ENCODE data around the gene ABCA2. TPM values are rescaled to one million over a fixed set of nuclear protein-coding genes. Genes with fewer than 3 reads are reported as not detected.

The ABCA2 gene
- polyA plus RNA-seq, 1 of the 3 experiments (the other 2 are of a cell fraction) = 34.7 TPM

- H3K9me3 ChIP-seq = no peaks in the 10 kb centered on the region
- H4K20me1 ChIP-seq (ENCODE audit: insufficient read depth) = 0 out of 2 replicates have a peak, but pooled peaks cover 4% of the 10 kb centered on the region
- H3K9ac ChIP-seq = no peak overlapping the region
- no peaks in the 10 kb centered on the region for H3K27me3 ChIP-seq (ENCODE audit: insufficient read depth)
- H3F3A ChIP-seq (replicated peaks; ENCODE audit: insufficient read depth) = no peaks in the 10 kb centered on the region
- no peak overlapping the region for H3K4me3 ChIP-seq (ENCODE audit: low read depth in 2 of 2, low read length in 1 of 2)
- no peaks in the 10 kb centered on the region for H3K9me2 ChIP-seq
- CTCF ChIA-PET = interaction anchor here (1.6 to 5.4 kb wide), 3 partner anchors 12 to 75 kb away, joined by 3 to 53 read pairs (median 10); no protein-coding TSS in a partner anchor
- H2AFZ ChIP-seq (ENCODE audit: low read depth) = no peak overlapping the region
- no peak for DNase-seq
- 73% methylated on average over 6 of the region's 7 CpGs for WGBS (ENCODE audit: low lambda C conversion rate)
- no peak overlapping the region for H3K4me2 ChIP-seq
- H3K79me2 ChIP-seq (ENCODE audit: insufficient read depth) = 0 out of 2 replicates have a peak, but pooled peaks cover 3% of the 10 kb centered on the region
- TF ChIP-seq MXI1 (IDR thresholded peaks at IDR 0.05; ENCODE audit: low read depth, low read length) = no peak
- no peak for TF ChIP-seq USF2 (IDR thresholded peaks at IDR 0.05; ENCODE audit: borderline replicate concordance, low read depth, low read length)
- no peak for TF ChIP-seq CHD2 (IDR thresholded peaks at IDR 0.05; ENCODE audit: low read length, partially characterized antibody)
- TF ChIP-seq RFX5 (IDR thresholded peaks at IDR 0.05; ENCODE audit: low read length) = no peak
- no peak for TF ChIP-seq NFIC (IDR thresholded peaks at IDR 0.05; ENCODE audit: borderline replicate concordance)
- no peak for TF ChIP-seq GABPA (IDR thresholded peaks at IDR 0.05; ENCODE audit: low read depth)
- no peak for TF ChIP-seq NRF1 (IDR thresholded peaks at IDR 0.05; ENCODE audit: low read depth, low read length)
- no peak for TF ChIP-seq GATA2 (CRISPR knock-in tag; IDR thresholded peaks at IDR 0.05)
- no peak for TF ChIP-seq SMC3 (IDR thresholded peaks at IDR 0.05; ENCODE audit: low read depth, low read length)
- no peak for TF ChIP-seq FOXM1 (IDR thresholded peaks at IDR 0.05; ENCODE audit: low read depth)
- no peak for TF ChIP-seq TCF12 (IDR thresholded peaks at IDR 0.05)
- TF ChIP-seq ZBTB33 (IDR thresholded peaks at IDR 0.05; ENCODE audit: borderline replicate concordance, low read depth) = no peak
- TF ChIP-seq RAD21 (IDR thresholded peaks at IDR 0.05; ENCODE audit: low read length) = no peak
- TF ChIP-seq RXRA (IDR thresholded peaks at IDR 0.05; ENCODE audit: borderline replicate concordance, low read depth) = no peak
- no peak for TF ChIP-seq MEF2A (IDR thresholded peaks at IDR 0.05; ENCODE audit: borderline replicate concordance, low read depth)
- no peak for TF ChIP-seq EZH2phosphoT487 (IDR thresholded peaks at IDR 0.05; ENCODE audit: borderline replicate concordance, low read depth)
- no peak for TF ChIP-seq POLR2AphosphoS5 (IDR thresholded peaks at IDR 0.05; ENCODE audit: low read depth, low read length)
- peaks cover 0 to 28% of the 10 kb centered on the region in 2 experiments; a peak in 1 of 4 replicates for H3K4me1 ChIP-seq (ENCODE audit: control insufficient read depth in 1 of 2, insufficient read depth in 2 of 2, low read depth in 1 of 2, low read length in 1 of 2)
- POLR2A ChIA-PET = no interaction called here
- no peaks in the 10 kb centered on the region for H3K36me3 ChIP-seq (replicated peaks in 1 of 2; ENCODE audit: control insufficient read depth in 1 of 2, insufficient read depth in 2 of 2, low read length in 1 of 2)
- no peak overlapping the region for H3K27ac ChIP-seq (ENCODE audit: low read depth in 2 of 2, low read length in 1 of 2)
These were observed 4.9 kb downstream of the ABCA2 start for GRCh38 chr9:137023157-137023556.

- DNase-seq = no peak
- no peaks in the 10 kb centered on the region for H3K9me3 ChIP-seq
- 98% methylated on average over 13 of the region's 23 CpGs for WGBS (ENCODE audit: low lambda C conversion rate)
- H3K4me3 ChIP-seq (ENCODE audit: low read depth in 2 of 2, low read length in 1 of 2) = no peak overlapping the region
- CTCF ChIA-PET = interaction anchor here (1.6 to 5.4 kb wide), 3 partner anchors 13 to 75 kb away, joined by 3 to 53 read pairs (median 10); no protein-coding TSS in a partner anchor
- H3K27me3 ChIP-seq (ENCODE audit: insufficient read depth) = no peaks in the 10 kb centered on the region
- H3K27ac ChIP-seq (ENCODE audit: low read depth in 2 of 2, low read length in 1 of 2) = no peak overlapping the region
- no peaks in the 10 kb centered on the region for H3K36me3 ChIP-seq (replicated peaks in 1 of 2; ENCODE audit: control insufficient read depth in 1 of 2, insufficient read depth in 2 of 2, low read length in 1 of 2)
- H3F3A ChIP-seq (replicated peaks; ENCODE audit: insufficient read depth) = no peaks in the 10 kb centered on the region
- peaks cover 0 to 28% of the 10 kb centered on the region in 2 experiments; a peak in 1 of 4 replicates for H3K4me1 ChIP-seq (ENCODE audit: control insufficient read depth in 1 of 2, insufficient read depth in 2 of 2, low read depth in 1 of 2, low read length in 1 of 2)
- H3K79me2 ChIP-seq (ENCODE audit: insufficient read depth) = 0 out of 2 replicates have a peak, but pooled peaks cover 3% of the 10 kb centered on the region
- POLR2A ChIA-PET = no interaction called here
- H3K9me2 ChIP-seq = no peaks in the 10 kb centered on the region
- H3K4me2 ChIP-seq = no peak overlapping the region
- H2AFZ ChIP-seq (ENCODE audit: low read depth) = no peak overlapping the region
- TF ChIP-seq MXI1 (IDR thresholded peaks at IDR 0.05; ENCODE audit: low read depth, low read length) = no peak
- TF ChIP-seq POLR2AphosphoS5 (IDR thresholded peaks at IDR 0.05; ENCODE audit: low read depth, low read length) = no peak
- TF ChIP-seq TAF1 (IDR thresholded peaks at IDR 0.05; ENCODE audit: borderline replicate concordance, low read depth, low read length) = no peak
- no peak for TF ChIP-seq SMC3 (IDR thresholded peaks at IDR 0.05; ENCODE audit: low read depth, low read length)
- no peak overlapping the region for H3K9ac ChIP-seq
- H4K20me1 ChIP-seq (ENCODE audit: insufficient read depth) = 0 out of 2 replicates have a peak, but pooled peaks cover 4% of the 10 kb centered on the region
These were observed 5.4 kb downstream of the ABCA2 start for GRCh38 chr9:137022662-137023008.

Data from SK-N-SH (cell line).